Transverse colon (tissue), 4 donors: ENCODE results near the gene DECR2. TPM values are rescaled to one million over a fixed set of nuclear protein-coding genes. Genes with fewer than 3 reads are reported as not detected.

Experiments used
- DNase-seq: peaks from one replicate; pipeline ENCODE4 v3.0.0-alpha.2; 2019
- H3K27ac ChIP-seq, 4 donors: fragments of 200-600 bp; sonication (generic); 2 replicates each; pipeline ENCODE4 v1.5.1; 2016 to 2018; ENCODE audit warnings: inconsistent platforms in 4 of 4
- H3K27me3 ChIP-seq: fragments of 200-600 bp; sonication (generic); 2 replicates; pipeline ENCODE4 v1.5.1; 2017; ENCODE audit warnings: inconsistent platforms
- H3K36me3 ChIP-seq, 4 donors: fragments of 200-600 bp; sonication (generic); 2 replicates each; pipeline ENCODE4 v1.5.1; 2017 to 2019; ENCODE audit warnings: inconsistent platforms in 4 of 4
- H3K4me1 ChIP-seq, 4 donors: fragments of 200-600 bp; sonication (generic); 2 replicates each; pipeline ENCODE4 v1.5.1; 2017 to 2020; ENCODE audit warnings: inconsistent platforms in 4 of 4
- H3K4me3 ChIP-seq, 4 donors: fragments of 200-600 bp; sonication (generic); 1 replicate in 1 of 4; 2 replicates in 3 of 4; pipeline versions ENCODE4 v1.5.1 to v1.6.1; 2017 to 2019; ENCODE audit warnings: inconsistent platforms in 4 of 4
- H3K9me3 ChIP-seq, 2 donors: fragments of 200-600 bp; sonication (generic); 2 replicates each; pipeline ENCODE4 v1.5.1; 2017 to 2019; ENCODE audit warnings: inconsistent platforms in 2 of 2
- CTCF ChIP-seq, 5 experiments: fragments of 200-600 bp in 3 of 5; fragments of 450-650 bp in 2 of 5; sonication (generic) in 3 of 5; IDR thresholded peaks; 1 replicate in 2 of 5; 2 replicates in 3 of 5; pipeline ENCODE4 v1.5.1; 2016 to 2017; ENCODE audit warnings: antibody characterized with exemption in 5 of 5, inconsistent platforms in 3 of 5, mild to moderate bottlenecking in 2 of 5, moderate library complexity in 1 of 5
- EP300 ChIP-seq: sonication (generic); formaldehyde crosslinking; IDR thresholded peaks from one replicate; pipeline ENCODE4 v1.6.1; 2017; ENCODE audit warnings: antibody characterized with exemption, low read depth
- POLR2A ChIP-seq: fragments of 450-650 bp; IDR thresholded peaks from one replicate; pipeline ENCODE4 v1.6.1; 2016; ENCODE audit warnings: antibody characterized with exemption, mild to moderate bottlenecking, moderate library complexity
- POLR2AphosphoS5 ChIP-seq, 3 donors: sonication (generic); formaldehyde crosslinking; IDR thresholded peaks; one replicate each; pipeline ENCODE4 v1.6.1; 2016; ENCODE audit warnings: antibody characterized with exemption in 3 of 3
- WGBS, 2 donors: methylation state at CpG; one replicate each; pipeline ENCODE4 v1.1.5; 2018; ENCODE audit warnings: low coverage in 1 of 2; 5-methylcytosine and 5-hydroxymethylcytosine counted together
- in situ Hi-C, 4 donors: fragments of 200-750 bp; cut with MboI; loops; one replicate each; pipeline versions ENCODE4 v1.15.0 to v1.15.1; 2017; ENCODE audit warnings: low sequenced_read_pairs in 3 of 4, low pct_ligation_motif_present in 1 of 4, low pct_unique_long_range_greater_than_20kb in 1 of 4
- intact Hi-C: fragments of 100-400 bp; cut with DNase I; formaldehyde crosslinking; loops from one replicate; pipeline ENCODE4 v1.15.1; 2023; ENCODE audit warnings: low total_unique reads
- total RNA-seq, 4 donors: library from RNA; depleted of rRNA; stranded (reverse); fragments of >200 nt; gene quantifications; one replicate each; pipeline ENCODE4 v1.1.0, GENCODE V29; 2016

Gene DECR2
- total RNA-seq, 4 donors from 2014 or later = 65.7 to 148 (median 108) TPM

- peaks cover 0 to 24% (median 8%) of the 10 kb centered on the region in 4 donors for H3K36me3 ChIP-seq
- peak overlapping the region in 2 of 4 donors; percentile 43 to 61 for H3K4me3 ChIP-seq
- H3K27ac ChIP-seq = peak overlapping the region; percentile 71 to 84 (median 72)
- in situ Hi-C loops (no loop called here), intact Hi-C loops (no loop called here)
- 44 to 59% methylated on average over 4 to 9 of the region's 10 CpGs for whole genome bisulfite sequencing, 2 donors
- peaks cover 12 to 19% (median 13%) of the 10 kb centered on the region in 4 donors for H3K4me1 ChIP-seq
- no peaks in the 10 kb centered on the region for H3K9me3 ChIP-seq
- no peaks in the 10 kb centered on the region for H3K27me3 ChIP-seq
- TF ChIP-seq POLR2AphosphoS5 (IDR thresholded peaks at IDR 0.05) (no peak), CTCF (IDR thresholded peaks at IDR 0.05) (no peak), POLR2A (no peak), EP300 (no peak)
- peak; percentile 52 for DNase-seq
These were observed 30.6 kb upstream of the DECR2 start for GRCh38 chr16:370979-371514.

GRCh38 chr16:371515-372301, 30.0 kb upstream of the DECR2 start:
- in situ Hi-C loops (no loop called here), intact Hi-C loops (no loop called here)
- no peaks in the 10 kb centered on the region for H3K27me3 ChIP-seq
- H3K4me3 ChIP-seq = no peak overlapping the region
- H3K27ac ChIP-seq = peak overlapping the region in 1 of 4 donors; percentile 84
- TF ChIP-seq EP300 (no peak), CTCF (IDR thresholded peaks at IDR 0.05) (no peak), POLR2AphosphoS5 (IDR thresholded peaks at IDR 0.05) (no peak), POLR2A (no peak)
- no peaks in the 10 kb centered on the region for H3K9me3 ChIP-seq
- WGBS, 2 donors = 90% methylated on average over 29 of the region's 31 CpGs; no CpG with 5 or more reads in 1 of the 2 donors
- DNase-seq = no peak
- H3K4me1 ChIP-seq = peaks cover 12 to 19% (median 13%) of the 10 kb centered on the region in 4 donors
- peaks cover 0 to 24% (median 9%) of the 10 kb centered on the region in 4 donors for H3K36me3 ChIP-seq

GRCh38 chr16:372302-372983, 29.2 kb upstream of the DECR2 start:
- no peak for TF ChIP-seq CTCF (IDR thresholded peaks at IDR 0.05)
- TF ChIP-seq POLR2A = no peak
- no peak for TF ChIP-seq POLR2AphosphoS5 (IDR thresholded peaks at IDR 0.05)
- TF ChIP-seq EP300 = no peak
- DNase-seq = no peak
- no peak overlapping the region for H3K4me3 ChIP-seq
- H3K9me3 ChIP-seq = no peaks in the 10 kb centered on the region
- intact Hi-C loops = no loop called here
- in situ Hi-C loops = no loop called here
- H3K36me3 ChIP-seq = peaks cover 0 to 22% (median 9%) of the 10 kb centered on the region in 4 donors
- H3K4me1 ChIP-seq = peaks cover 12 to 19% (median 13%) of the 10 kb centered on the region in 4 donors
- 93% methylated on average over 15 of the region's 19 CpGs; no CpG with 5 or more reads in 1 of the 2 donors for WGBS, 2 donors
- no peaks in the 10 kb centered on the region for H3K27me3 ChIP-seq
- no peak overlapping the region for H3K27ac ChIP-seq

GRCh38 chr16:373020-373598, 28.6 kb upstream of the DECR2 start:
- TF ChIP-seq EP300 (no peak), POLR2A (no peak), CTCF (IDR thresholded peaks at IDR 0.05) (no peak), POLR2AphosphoS5 (IDR thresholded peaks at IDR 0.05) (no peak)
- intact Hi-C loops (no loop called here), in situ Hi-C loops (no loop called here)
- Histone ChIP-seq H3K36me3 (peaks cover 0 to 15% (median 7%) of the 10 kb centered on the region in 4 donors), H3K27me3 (no peaks in the 10 kb centered on the region), H3K27ac (no peak overlapping the region), H3K4me1 (peaks cover 12 to 19% (median 13%) of the 10 kb centered on the region in 4 donors), H3K4me3 (no peak overlapping the region), H3K9me3 (no peaks in the 10 kb centered on the region)
- 75 to 90% methylated on average over 2 to 5 of the region's 5 CpGs for WGBS, 2 donors
- no peak for DNase-seq
